ENCODE data around the gene TFR2. TPM values are rescaled to one million over a fixed set of nuclear protein-coding genes. Genes with fewer than 3 reads are reported as not detected.
"Not testable (repeated sequence)": the region's sequence is repeated elsewhere in the genome, so short reads cannot be mapped to it uniquely, and the experiment has no call there.

TFR2 gene
- total RNA-seq, 1 donor from 2014 or later: not detected

- ATAC-seq; intact Hi-C loops (cut with micrococcal nuclease): not testable (repeated sequence)
- DNase-seq: peak; percentile 24
Observed at GRCh38 chr7:100662194-100662776, 20.9 kb upstream of the TFR2 start.

- intact Hi-C loops (cut with micrococcal nuclease): no loop called here
- DNase-seq (peak; percentile 78), ATAC-seq (peak; percentile 78)
Observed at GRCh38 chr7:100655908-100656674, 14.7 kb upstream of the TFR2 start, which contains the start of gene ACTL6B. ACTL6B (minus strand) TSS chr7:100656448; CDS start chr7:100656354, 94 bp downstream.

GRCh38 chr7:100654908-100655831 is 13.8 kb upstream of the TFR2 start:
- DNase-seq (peak; percentile 13), ATAC-seq (no peak)
- intact Hi-C loops (cut with micrococcal nuclease): no loop called here

- intact Hi-C loops (cut with micrococcal nuclease): no loop called here
- DNase-seq: no peak
- ATAC-seq: no peak
Observed at GRCh38 chr7:100649826-100650565, 8.6 kb upstream of the TFR2 start.

GRCh38 chr7:100642534-100642907 is 1.2 kb upstream of the TFR2 start:
- intact Hi-C loops (cut with micrococcal nuclease): no loop called here
- DNase-seq (no peak), ATAC-seq (no peak)

- intact Hi-C loops (cut with micrococcal nuclease): no loop called here
- ATAC-seq (no peak), DNase-seq (no peak)
Observed at GRCh38 chr7:100641860-100642533, 645 bp upstream of the TFR2 start.

- ATAC-seq (no peak), DNase-seq (no peak)
- intact Hi-C loops (cut with micrococcal nuclease): no loop called here
Observed at GRCh38 chr7:100640517-100641440, 573 bp downstream of the TFR2 start.

- DNase-seq (no peak), ATAC-seq (no peak)
- intact Hi-C loops (cut with micrococcal nuclease): no loop called here
Observed at GRCh38 chr7:100639995-100640516, 1.3 kb downstream of the TFR2 start.

GRCh38 chr7:100632951-100633717 is 8.2 kb downstream of the TFR2 start:
- peak; percentile 66 for ATAC-seq
- peak; percentile 60 for DNase-seq
- intact Hi-C loops (cut with micrococcal nuclease): no loop called here

- intact Hi-C loops (cut with micrococcal nuclease): no loop called here
- no peak for DNase-seq
- no peak for ATAC-seq
Observed at GRCh38 chr7:100630066-100630465, 11.3 kb downstream of the TFR2 start.

GRCh38 chr7:100629117-100629716 is 12.1 kb downstream of the TFR2 start:
- no peak for ATAC-seq
- intact Hi-C loops (cut with micrococcal nuclease): no loop called here
- no peak for DNase-seq

- ATAC-seq: peak; percentile 4
- intact Hi-C loops (cut with micrococcal nuclease): no loop called here
- no peak for DNase-seq
Observed at GRCh38 chr7:100627238-100627549, 14.2 kb downstream of the TFR2 start.

- intact Hi-C loops (cut with micrococcal nuclease): no loop called here
- peak; percentile 86 for DNase-seq
- peak; percentile 98 for ATAC-seq
Observed at GRCh38 chr7:100626530-100627237, 14.7 kb downstream of the TFR2 start.

GRCh38 chr7:100626055-100626454 is 15.3 kb downstream of the TFR2 start:
- intact Hi-C loops (cut with micrococcal nuclease): no loop called here
- ATAC-seq (no peak), DNase-seq (no peak)

- ATAC-seq (no peak), DNase-seq (no peak)
- intact Hi-C loops (cut with micrococcal nuclease): no loop called here
Observed at GRCh38 chr7:100623951-100624824, 17.2 kb downstream of the TFR2 start.

Measured in left ventricle myocardium superior (tissue), 1 donor.